NT2/D1 (cell line): ENCODE measurements around the gene HIPK3.
"Not testable (repeated sequence)": the region's sequence is repeated elsewhere in the genome, so short reads cannot be mapped to it uniquely, and the experiment has no call there.

Experiments
- DNase-seq: peaks from one replicate; pipeline ENCODE4 v3.0.0-alpha.2; 2011; ENCODE audit warnings: low read depth, low spot score
- H3K27me3 ChIP-seq: 2 replicates; pipeline ENCODE4 v1.6.0; 2011; ENCODE audit warnings: mild to moderate bottlenecking; ENCODE audit not compliant: insufficient read length, insufficient read depth
- H3K36me3 ChIP-seq: 2 replicates; pipeline ENCODE4 v1.6.1; 2011; ENCODE audit warnings: mild to moderate bottlenecking, low read length, mixed read lengths; ENCODE audit not compliant: insufficient read depth, insufficient read length
- H3K4me1 ChIP-seq: 2 replicates; pipeline ENCODE4 v1.5.1; 2011; ENCODE audit not compliant: insufficient read depth, insufficient read length
- H3K4me3 ChIP-seq: 2 replicates; pipeline ENCODE4 v1.5.1; 2011; ENCODE audit warnings: low read depth; ENCODE audit not compliant: insufficient read length
- H3K9ac ChIP-seq: 2 replicates; pipeline ENCODE4 v1.6.0; 2011; ENCODE audit warnings: low read depth; ENCODE audit not compliant: insufficient read length
- H3K9me3 ChIP-seq: 2 replicates; pipeline ENCODE4 v1.5.1; 2011; ENCODE audit warnings: mild to moderate bottlenecking, low read length; ENCODE audit not compliant: insufficient read depth
- SUZ12 ChIP-seq: IDR thresholded peaks from 2 replicates; pipeline ENCODE4 v1.6.1; 2011; ENCODE audit not compliant: insufficient read length, insufficient read depth; ENCODE audit errors: extremely low read depth
- YY1 ChIP-seq: IDR thresholded peaks from 2 replicates; pipeline ENCODE4 v1.6.1; 2011; ENCODE audit not compliant: insufficient read length, insufficient read depth
- ZNF274 ChIP-seq: IDR thresholded peaks from 2 replicates; pipeline ENCODE4 v1.6.1; 2011; ENCODE audit warnings: mild to moderate bottlenecking, low read depth, low read length

HIPK3 gene

GRCh38 chr11:33257160-33257896 lies at the start of gene HIPK3:
Gene HIPK3 (plus strand): TSS chr11:33257381.
- Histone ChIP-seq H3K4me1 (no peaks in the 10 kb centered on the region), H3K4me3 (peak within 1 kb of the TSS; percentile 76), H3K36me3 (no peaks in the 10 kb centered on the region), H3K9ac (peak within 1 kb of the TSS; percentile 90), H3K27me3 (no peaks in the 10 kb centered on the region), H3K9me3 (no peaks in the 10 kb centered on the region)
- peak; percentile 49 for DNase-seq
- peak; percentile 21 for TF ChIP-seq YY1
- no peak for TF ChIP-seq SUZ12

- TF ChIP-seq SUZ12 = no peak
- TF ChIP-seq ZNF274 = no peak
- TF ChIP-seq YY1 = no peak
- DNase-seq = no peak
Measured at GRCh38 chr11:33207408-33207985, 49.7 kb upstream of the HIPK3 start.

DNA sequence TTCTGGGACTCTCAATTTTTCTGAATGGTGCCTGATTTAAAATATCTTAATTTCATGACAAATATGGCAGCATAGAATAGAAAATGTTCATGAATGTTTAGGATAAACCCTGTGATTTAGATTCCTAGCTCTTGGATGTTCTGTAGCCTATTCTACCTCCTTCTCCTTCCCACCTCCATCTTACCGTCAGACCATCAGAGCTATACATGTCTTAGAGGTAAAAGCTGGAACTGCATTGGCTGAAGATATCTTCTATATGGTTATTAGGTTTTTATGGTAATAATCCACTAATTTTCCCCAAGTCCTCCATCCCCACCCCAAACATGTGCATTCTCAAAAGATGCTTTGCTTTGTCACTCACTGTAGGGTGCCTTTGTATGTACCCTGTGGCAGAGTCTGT lies 49.0 kb upstream of the HIPK3 start:
- Histone ChIP-seq H3K9ac (no peak overlapping the region), H3K9me3 (no peaks in the 10 kb centered on the region), H3K4me1 (no peaks in the 10 kb centered on the region), H3K4me3 (no peak overlapping the region), H3K27me3 (no peaks in the 10 kb centered on the region), H3K36me3 (no peaks in the 10 kb centered on the region)
- DNase-seq = no peak
- no peak for TF ChIP-seq SUZ12
- TF ChIP-seq ZNF274 = no peak
- TF ChIP-seq YY1 = no peak

More at GRCh38 chr11:33207408-33207985, 49.7 kb upstream of the HIPK3 start:
- no peaks in the 10 kb centered on the region for H3K27me3 ChIP-seq
- no peaks in the 10 kb centered on the region for H3K36me3 ChIP-seq
- no peaks in the 10 kb centered on the region for H3K4me1 ChIP-seq
- no peak overlapping the region for H3K9ac ChIP-seq
- H3K9me3 ChIP-seq = no peaks in the 10 kb centered on the region
- H3K4me3 ChIP-seq = no peak overlapping the region

GRCh38 chr11:33211153-33211552 lies 46.0 kb upstream of the HIPK3 start:
- Histone ChIP-seq H3K9me3 (no peaks in the 10 kb centered on the region), H3K36me3 (no peaks in the 10 kb centered on the region), H3K27me3 (no peaks in the 10 kb centered on the region), H3K9ac (no peak overlapping the region), H3K4me3 (no peak overlapping the region), H3K4me1 (no peaks in the 10 kb centered on the region)
- no peak for DNase-seq
- TF ChIP-seq YY1 = no peak
- no peak for TF ChIP-seq ZNF274
- TF ChIP-seq SUZ12 = no peak

- no peak overlapping the region for H3K9ac ChIP-seq
- TF ChIP-seq SUZ12 (no peak), ZNF274 (no peak), YY1 (no peak)
- H3K4me3 ChIP-seq = no peak overlapping the region
- H3K36me3 ChIP-seq = no peaks in the 10 kb centered on the region
- no peak for DNase-seq
- no peaks in the 10 kb centered on the region for H3K9me3 ChIP-seq
- no peaks in the 10 kb centered on the region for H3K27me3 ChIP-seq
- H3K4me1 ChIP-seq = no peaks in the 10 kb centered on the region
Measured at GRCh38 chr11:33211580-33211979, 45.6 kb upstream of the HIPK3 start.

DNA sequence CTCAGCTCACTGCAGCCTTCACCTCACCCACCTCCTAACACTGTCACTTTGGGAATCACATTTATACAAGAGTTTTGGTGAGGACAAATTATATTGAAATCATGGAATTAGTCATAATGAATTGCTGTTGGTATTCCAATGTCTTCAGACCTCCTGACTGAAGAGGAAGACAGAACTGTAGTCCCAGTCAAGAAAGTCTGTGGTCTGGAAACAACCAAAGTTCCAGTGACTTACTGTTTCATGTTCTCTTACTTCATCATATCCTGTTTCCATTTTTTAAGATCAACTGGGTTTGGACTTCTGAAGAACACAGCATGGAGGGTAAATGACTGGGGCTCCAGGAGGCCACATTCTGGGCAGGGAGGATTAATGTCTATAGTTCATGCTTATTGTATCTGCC lies 43.0 kb upstream of the HIPK3 start:
- H3K27me3 ChIP-seq = no peaks in the 10 kb centered on the region
- H3K4me1 ChIP-seq = no peaks in the 10 kb centered on the region
- no peaks in the 10 kb centered on the region for H3K36me3 ChIP-seq
- no peak overlapping the region for H3K4me3 ChIP-seq
- no peak for TF ChIP-seq YY1
- no peaks in the 10 kb centered on the region for H3K9me3 ChIP-seq
- H3K9ac ChIP-seq = no peak overlapping the region
- DNase-seq = no peak

DNA sequence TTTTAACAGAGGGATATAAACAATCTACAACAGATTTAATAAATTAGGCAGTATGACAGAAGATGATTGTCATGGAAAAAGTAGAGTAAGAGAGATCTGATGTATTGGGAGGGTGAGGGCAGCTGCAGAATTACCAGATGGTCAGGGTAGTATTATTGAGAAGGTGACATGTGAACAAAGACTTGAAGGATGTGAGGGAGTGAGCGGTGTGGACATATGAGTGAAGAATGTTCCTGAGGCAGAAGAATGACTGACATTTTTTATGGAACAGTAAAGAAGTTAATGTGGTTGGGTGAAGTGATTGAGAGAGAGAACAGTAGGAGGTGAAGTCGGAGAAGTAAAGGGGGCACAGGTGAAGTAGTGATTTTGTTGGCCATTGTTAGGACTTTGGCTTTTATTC lies 42.4 kb upstream of the HIPK3 start:
- no peak overlapping the region for H3K9ac ChIP-seq
- no peaks in the 10 kb centered on the region for H3K36me3 ChIP-seq
- H3K27me3 ChIP-seq = no peaks in the 10 kb centered on the region

DNA sequence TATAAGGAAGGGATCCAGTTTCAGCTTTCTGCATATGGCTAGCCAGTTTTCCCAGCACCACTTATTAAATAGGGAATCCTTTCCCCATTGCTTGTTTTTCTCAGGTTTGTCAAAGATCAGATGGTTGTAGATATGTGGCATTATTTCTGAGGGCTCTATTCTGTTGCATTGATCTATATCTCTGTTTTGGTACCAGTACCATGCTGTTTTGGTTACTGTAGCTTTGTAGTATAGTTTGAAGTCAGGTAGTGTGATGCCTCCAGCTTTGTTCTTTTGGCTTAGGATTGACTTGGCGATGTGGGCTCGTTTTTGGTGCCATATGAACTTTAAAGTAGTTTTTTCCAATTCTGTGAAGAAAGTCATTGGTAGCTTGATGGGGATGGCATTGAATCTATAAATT lies 40.5 kb upstream of the HIPK3 start:
- H3K36me3 ChIP-seq, H3K9ac ChIP-seq, DNase-seq, H3K27me3 ChIP-seq, H3K9me3 ChIP-seq, H3K4me3 ChIP-seq, H3K4me1 ChIP-seq: not testable (repeated sequence)

More for the DNA sequence above, 42.4 kb upstream of the HIPK3 start:
- Histone ChIP-seq H3K4me1 (no peaks in the 10 kb centered on the region), H3K4me3 (no peak overlapping the region), H3K9me3 (no peaks in the 10 kb centered on the region)
- no peak for TF ChIP-seq YY1
- no peak for TF ChIP-seq ZNF274
- TF ChIP-seq SUZ12 = no peak
- no peak for DNase-seq
